Activated CD8-positive, alpha-beta memory T cell treated with anti-CD3 and anti-CD28 coated beads, Interleukin-2, amount 50 U/mL, for 4 hours (primary cell): ENCODE data around the gene GTSE1.
"Not testable (repeated sequence)": the region's sequence is repeated elsewhere in the genome, so short reads cannot be mapped to it uniquely, and the experiment has no call there.

Experiments
- DNase-seq: peaks from one replicate; pipeline ENCODE4 v3.0.0-alpha.2; 2020

Gene GTSE1

DNA sequence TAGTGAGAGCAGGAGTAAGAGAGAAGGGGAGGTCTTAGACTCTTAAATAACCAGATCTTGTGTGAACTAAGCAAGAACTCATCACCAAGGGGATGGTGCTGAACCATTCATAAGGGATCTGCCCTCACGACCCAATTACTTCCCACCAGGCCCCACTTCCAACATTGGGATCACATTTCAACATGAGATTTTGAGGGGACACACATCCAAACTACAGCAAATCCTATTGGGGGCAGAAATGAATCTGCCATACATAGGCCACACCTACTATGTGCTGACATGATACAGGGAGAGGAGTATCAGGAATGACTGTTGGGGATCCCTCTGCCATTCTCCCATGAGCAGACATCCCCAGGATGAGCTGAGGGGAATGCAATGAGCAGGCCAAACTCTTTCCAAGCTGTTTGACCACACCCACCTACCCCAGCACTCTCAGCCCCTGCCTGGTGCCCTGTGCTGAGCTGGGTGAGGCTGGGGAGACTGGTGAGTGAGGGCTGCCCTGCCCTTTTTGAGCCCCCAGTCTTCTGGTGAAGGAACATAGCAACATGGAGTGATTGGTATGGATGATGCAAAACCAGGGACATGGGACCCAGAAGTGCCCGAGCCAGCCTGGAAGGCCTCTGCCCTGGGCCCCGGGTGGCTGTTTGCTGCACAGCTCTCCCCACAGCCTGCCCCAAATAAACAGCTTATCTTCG, 1.2 kb upstream of the GTSE1 start:
- no peak for DNase-seq

DNA sequence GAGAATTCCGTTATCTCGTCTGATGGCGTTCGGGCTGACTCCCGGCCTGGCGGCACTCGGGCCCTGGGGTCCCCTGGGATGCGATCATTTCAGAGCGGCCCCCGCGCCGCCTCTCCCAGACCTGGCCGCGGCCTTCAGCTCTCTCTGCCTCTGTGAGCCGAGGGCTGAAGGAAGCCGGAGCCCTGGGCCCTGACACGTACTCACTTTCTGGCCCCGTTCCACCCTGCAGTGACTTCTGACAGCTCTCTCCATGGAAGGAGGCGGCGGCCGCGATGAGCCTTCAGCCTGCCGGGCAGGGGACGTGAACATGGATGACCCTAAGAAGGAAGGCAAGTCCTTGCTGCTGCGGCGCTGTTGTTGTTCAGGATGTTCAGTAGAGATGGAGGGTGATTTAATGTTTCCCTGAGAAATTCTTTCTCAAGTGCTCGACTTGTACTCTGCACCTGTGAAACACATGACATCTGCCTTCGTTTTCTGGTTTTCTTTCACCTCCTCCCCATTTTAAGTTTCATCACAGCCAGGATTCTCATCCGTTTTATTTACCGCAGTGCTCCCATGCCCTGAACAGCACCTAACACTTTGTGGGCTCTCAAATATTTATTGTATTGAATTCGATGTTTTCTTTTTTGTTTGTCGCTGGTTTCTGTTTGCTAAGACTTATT, 612 bp downstream of the GTSE1 start:
- DNase-seq: no peak

DNA sequence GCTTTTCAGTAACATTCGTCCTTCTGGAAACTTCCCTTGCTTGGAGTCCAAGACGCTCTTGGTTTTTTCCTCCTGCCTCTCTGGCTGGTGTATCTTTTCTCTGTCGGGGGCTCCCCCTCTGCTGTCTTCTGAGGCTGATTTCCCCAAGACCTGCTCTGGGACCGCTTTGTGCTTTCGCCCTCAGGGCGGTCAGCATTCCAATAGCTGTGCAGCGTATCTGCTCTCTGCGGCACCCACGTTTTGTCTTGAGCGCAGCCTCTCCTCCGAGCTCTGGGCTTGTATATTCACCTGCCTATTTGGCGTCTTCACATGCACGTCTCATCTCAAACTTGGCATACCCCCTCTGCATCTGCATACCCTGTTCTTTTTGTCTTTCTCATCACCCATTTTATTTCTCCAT, 2.4 kb downstream of the GTSE1 start:
- no peak for DNase-seq

DNA sequence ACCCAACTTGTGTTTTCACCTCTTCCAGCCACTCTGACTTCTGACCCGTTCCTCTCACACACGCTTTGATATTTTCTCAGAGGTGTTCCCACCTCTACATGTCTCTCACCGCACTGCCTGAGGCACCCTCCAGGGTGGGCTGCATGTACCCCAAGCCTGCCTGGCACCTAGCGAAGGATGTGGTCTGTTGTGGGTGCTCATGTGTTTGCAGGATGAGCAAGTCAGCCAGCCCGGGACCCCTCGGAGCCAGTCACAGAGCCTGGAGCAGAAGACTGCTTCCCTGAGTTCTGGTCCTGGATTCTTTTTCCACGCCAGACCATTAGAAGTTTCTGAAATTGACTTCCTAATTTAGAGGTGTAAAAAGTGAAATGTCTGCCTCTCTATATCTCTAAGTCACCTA, 3.8 kb downstream of the GTSE1 start:
- no peak for DNase-seq

DNA sequence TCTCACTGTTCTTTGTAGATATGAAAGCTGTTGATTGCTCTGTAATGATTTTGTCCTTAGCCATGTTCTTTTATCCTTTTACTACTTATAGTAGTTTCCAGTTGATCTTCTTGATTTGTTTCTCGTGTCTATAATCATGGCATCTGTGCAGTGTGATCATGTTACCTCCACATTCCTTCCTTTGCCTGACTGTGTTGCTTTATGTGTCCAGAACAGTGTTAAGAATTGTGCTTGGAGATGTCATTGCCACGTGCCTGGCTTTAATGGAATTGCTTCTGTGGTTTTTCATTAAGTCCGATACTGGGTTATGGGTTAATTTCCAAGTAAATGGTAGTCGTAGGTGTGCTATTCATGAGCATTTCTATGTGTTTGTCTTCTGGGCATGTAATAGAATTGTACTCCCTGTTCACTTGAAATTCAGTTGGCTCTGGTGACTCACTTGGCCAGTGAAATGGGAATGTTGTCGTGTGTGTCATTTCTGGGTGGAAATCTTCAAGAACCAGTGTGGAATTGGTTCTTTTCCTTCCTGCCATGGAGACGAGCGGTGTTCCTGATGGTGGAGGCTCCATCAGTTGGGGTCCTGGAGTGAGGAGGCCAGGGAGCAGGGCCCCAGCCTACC, 6.8 kb downstream of the GTSE1 start:
- DNase-seq: no peak

DNA sequence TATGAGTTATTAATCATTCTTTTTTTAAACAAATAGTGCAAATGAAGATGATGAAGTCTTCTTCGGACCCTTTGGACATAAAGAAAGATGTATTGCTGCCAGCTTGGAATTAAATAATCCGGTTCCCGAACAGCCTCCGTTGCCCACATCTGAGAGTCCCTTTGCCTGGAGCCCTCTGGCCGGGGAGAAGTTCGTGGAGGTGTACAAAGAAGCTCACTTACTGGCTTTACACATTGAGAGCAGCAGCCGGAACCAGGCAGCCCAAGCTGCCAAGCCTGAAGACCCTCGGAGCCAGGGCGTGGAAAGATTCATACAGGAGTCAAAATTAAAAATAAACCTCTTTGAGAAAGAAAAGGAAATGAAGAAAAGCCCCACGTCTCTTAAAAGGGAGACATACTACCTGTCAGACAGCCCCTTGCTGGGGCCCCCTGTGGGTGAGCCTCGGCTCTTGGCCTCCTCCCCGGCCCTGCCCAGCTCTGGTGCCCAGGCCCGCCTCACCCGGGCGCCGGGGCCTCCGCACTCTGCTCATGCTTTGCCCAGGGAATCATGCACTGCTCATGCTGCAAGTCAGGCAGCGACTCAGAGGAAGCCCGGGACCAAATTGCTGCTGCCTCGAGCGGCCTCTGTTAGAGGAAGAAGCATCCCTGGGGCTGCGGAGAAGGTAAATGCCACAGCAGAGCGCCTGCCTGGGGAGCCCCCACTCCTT, 11.8 kb downstream of the GTSE1 start:
- DNase-seq: no peak

DNA sequence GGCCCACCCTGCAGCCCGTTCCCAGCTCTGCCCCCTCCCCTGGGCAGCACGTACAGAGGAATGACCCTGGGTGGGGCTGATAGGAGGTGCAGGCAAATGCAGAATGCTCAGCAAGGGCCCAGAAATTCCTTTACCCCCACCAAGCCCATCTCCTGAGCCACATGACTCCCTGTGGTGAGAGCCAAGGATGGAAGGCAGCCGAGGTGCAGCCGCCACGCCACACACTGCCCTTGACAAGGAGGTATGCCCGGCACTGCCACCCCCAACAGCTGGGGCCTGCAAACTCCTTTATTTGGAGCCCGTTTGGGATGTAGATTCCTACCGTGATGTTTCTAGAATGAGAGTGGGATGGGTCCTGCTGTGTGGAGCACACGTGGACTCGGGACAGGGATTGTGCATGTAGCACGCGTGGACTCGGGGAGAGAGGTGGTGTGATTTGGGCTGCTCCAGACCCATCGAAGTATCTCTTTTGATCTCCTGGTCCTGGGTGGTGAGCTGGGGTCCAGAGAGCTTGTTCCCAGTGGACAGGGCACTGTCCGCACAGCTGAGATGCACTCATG, 12.9 kb downstream of the GTSE1 start:
- no peak for DNase-seq

DNA sequence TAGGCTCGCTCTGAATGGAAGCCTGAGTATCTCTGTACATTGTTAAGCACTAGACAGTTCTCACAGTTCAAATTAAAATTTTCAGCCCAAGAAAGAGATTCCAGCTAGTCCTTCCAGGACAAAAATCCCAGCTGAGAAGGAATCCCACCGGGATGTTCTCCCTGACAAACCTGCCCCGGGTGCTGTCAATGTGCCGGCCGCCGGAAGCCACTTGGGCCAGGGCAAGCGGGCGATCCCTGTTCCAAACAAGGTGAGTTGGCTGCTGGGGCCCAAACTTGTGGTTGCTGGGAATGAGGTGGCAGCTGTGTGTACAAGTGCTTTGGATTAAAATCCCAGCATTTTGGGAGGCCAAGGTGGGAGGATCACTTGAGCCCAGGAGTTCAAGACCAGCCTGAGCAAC, 15.4 kb downstream of the GTSE1 start:
- no peak for DNase-seq

DNA sequence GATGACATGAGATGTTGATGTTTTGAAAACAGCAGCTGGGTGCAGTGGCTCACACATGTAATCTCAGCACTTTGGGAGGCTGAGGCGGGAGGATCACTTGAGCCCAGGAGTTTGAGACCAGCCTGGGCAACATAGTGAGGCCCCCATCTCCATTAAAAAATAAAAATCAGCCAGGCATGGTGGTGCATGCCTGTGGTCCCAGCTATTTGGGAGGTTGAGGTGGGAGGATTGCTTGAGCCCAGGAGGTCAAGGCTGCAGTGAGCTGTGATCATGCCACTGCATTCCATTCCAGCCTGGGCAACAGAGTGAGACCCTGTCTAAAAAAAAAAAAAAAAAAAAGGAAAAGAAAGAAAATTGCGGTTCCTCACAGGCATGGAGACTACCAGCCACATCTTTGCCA, 16.2 kb downstream of the GTSE1 start:
- not testable (repeated sequence) for DNase-seq

DNA sequence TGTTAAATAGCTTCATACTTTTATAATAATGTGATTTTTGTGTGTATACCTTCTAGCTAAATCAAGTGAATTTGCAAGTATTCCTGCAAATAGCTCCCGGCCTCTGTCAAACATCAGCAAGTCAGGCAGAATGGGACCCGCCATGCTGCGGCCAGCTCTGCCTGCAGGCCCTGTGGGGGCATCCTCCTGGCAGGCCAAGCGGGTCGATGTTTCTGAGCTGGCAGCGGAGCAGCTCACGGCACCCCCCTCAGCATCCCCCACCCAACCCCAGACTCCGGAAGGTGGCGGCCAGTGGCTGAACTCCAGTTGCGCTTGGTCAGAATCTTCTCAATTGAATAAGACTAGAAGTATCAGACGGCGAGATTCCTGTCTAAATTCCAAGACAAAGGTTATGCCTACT, 19.3 kb downstream of the GTSE1 start:
- DNase-seq: no peak

DNA sequence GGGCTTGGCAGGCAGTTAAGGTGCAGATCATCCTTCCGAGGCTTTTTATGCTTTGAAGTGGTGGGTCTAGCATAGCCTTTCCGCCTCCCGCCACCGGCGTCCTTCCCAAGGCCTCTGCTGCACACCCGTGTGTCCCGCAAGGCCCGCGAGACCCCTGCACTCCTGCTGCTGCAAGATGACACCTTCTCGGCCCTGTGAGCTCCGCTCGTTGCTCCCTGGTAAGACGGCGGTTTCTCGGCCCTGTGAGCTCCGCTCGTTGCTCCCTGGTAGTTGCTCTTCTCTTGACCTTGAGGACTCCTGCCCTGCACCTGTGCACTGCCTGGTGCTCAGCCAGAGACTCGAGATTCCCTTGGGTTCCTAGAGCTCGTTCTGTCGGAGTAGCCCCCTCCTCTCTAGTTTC, 21.0 kb downstream of the GTSE1 start:
- no peak for DNase-seq

DNA sequence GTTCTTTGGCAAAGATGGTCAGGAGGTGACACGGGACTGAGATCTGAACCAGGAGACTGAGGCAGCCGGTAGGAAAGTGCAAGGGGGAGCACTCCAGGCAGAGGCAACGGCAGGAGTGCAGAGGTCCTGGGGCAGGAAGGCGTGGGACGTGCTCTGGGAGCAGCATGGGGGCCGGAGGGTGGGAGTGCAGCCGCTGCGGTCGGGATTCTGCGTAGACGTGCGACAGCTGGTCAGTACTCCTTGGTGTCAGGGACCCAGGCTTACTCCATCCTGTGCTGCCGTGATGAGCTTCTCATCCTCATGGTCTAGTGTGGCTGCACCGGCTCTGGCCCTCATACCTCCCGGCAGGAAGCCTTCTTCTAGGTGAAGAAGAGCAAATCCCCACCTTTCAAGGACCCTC, 21.9 kb downstream of the GTSE1 start:
- DNase-seq: no peak

DNA sequence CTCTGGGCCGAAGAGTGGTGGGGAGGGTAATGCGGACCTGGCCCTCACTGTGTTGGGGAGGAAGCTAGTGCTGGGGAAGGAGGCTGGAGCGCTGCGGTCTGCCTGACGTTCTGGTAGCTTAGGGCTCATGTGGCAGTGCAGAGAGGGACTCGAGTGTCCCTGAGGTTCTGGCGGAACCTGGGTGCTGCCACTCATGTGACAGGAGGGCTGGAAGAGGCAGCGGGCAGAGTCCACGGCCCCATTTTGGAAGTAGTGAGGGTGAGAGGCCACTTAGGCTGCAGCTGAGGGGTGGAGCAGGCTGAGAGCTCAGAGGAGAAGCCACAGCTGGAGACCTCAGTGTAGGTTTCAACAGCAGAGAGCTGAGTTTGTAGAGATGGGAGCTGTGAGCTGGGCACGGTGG, 22.6 kb downstream of the GTSE1 start:
- DNase-seq: no peak

DNA sequence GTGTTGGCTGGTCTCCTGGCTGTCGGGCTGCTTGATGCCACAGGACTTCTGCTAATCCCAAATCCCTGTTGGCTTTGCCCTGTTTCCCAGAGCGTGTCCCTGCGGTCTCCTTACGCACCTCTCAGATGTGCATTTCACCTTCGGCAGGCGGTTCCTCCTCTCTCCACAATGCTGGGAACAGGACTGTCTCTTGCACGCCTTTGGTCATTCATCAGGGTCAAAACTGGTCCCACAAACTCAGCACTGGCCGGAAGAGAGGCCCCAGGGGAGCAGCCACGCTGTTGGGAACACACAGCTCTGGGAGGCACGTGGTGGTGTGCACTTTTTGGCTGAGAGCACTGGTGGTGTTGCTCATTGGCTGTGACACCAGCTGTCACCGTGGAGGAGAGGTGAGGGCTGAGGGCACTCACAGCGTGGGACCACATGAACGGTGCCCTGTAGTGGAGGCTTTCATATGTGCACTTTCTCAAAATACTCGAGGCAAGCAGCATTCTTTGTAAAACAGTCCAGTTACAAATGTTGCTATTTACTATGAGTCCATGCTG, 23.6 kb downstream of the GTSE1 start:
- DNase-seq: no peak

DNA sequence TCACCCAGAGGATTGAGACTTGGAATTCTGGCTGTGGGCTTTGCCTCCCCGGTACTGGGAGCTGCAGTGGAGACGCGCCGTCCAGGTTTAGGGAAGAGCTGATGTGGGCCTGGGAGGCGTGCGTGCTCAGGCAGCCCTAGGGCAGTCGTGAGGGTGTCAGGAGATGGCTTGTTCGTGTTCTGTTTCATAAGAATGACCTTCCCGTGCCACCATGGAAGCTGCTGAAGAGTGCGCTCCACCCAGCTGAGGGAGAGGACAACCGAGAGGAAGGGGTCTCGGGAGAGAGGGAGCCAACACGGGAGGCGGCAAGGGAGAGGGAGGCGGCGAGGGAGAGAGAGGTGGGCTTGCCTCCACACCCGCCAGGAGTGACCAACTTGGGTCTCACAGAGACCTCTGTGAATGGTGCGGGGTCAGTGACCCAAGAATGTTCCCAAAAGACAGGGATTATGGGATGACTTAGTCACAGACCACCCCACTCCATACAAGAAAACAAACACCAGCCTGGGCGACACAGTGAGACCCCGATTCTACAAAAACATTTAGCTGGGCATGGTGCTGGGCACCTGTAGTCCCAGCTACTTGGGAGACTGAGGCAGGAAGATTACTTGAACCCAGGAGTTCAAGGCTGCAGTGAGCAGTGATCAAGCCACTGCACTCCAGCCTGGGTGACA, 24.2 kb downstream of the GTSE1 start:
- no peak for DNase-seq

DNA sequence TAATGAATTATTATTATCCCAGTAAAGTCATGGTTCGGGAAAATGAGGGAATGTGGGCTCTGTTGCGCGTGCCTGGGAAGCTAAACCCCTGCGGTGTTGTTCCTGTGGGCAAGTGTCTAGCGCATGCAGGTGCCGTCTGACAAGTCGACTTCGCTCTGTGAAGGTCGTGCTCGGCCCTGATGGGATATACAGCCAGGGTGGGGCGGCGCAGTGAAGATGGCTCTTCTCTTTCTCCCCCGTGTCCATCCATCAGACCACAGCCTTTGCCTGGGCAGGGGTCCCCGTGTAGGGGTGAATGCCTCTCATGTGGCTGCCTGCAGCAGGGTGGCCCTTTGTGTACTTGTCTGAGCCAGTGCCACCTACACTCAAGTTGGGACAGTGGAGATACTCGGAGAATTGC, 26.0 kb downstream of the GTSE1 start:
- DNase-seq: no peak

DNA sequence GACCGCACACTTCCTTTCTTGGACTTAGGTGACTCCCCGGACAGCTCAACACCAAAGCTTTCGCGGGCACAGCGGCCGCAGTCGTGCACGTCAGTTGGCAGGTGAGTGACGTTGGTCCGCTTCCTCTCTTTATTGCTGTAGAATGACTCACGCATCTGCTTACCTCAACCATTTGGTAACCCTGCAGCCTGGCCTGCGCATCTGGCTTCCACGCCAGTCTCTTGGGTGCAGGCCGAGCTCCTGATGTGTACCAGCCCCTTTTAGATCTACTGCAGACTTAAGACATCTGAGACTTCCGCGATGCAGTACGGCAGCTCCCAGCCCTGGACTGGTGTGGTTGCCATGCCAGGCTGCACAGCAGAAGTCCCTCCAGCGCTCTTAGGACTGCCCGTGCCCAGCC, 26.5 kb downstream of the GTSE1 start:
- DNase-seq: no peak

DNA sequence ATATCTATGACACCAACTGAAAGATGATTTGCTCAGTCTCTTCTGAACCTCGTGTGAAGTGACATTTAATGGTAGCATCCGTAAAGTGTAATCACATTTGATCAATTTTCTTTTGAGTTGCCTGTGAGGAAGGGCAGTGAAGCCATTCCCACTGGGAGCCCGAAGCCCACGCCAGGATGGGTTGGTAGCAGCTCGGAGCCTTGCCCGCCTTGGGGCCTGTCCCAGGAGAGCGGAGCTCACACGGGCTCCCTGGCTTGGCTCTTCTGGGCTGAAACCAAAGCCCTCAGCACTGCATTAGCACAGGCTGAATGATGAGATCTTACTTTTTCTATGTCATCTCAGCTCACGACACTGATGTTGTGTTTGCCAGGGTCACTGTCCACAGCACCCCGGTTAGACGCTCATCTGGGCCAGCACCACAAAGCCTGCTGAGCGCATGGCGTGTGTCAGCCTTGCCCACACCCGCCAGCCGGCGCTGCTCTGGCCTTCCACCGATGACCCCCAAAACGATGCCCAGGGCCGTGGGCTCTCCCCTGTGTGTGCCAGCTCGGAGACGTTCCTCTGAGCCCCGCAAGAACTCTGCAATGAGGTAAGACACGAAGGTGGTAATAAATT, 29.5 kb downstream of the GTSE1 start:
- no peak for DNase-seq

DNA sequence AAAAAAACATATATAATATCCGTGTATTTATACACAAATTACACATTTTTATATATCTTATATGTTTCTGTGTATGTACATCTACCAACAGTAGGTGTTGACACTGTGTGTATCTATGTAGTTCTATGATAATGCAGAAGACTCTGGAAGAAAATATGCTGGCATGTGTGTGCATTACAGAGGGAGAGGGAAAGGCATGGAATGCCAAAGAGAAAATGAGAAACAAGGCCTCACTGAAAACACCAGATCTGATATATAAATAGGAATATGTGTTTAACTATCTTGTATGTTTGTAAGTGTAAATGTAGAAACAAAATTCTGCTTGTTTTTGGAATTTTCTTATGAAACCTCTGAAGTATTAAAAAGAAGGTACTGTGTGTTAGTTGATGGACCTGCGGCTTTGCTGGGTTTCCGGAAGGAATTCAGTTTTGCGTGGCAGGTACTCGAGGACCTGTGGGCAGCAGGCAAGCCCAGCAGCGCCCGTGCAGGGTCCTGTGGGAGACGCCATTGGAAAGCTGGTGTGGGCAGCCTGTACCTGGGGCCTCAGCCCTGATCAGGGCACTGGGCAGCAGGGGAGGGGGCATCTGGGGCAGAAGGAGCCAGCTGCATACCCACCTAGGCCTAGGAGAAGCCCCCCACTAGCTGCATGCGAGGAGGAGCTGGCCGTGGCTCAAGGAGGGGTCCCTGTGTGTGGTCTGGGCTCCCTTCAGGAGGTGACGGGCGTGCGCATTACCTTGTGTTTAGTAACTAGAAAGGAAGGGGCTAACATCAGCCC, 31.2 kb downstream of the GTSE1 start:
- DNase-seq: no peak

DNA sequence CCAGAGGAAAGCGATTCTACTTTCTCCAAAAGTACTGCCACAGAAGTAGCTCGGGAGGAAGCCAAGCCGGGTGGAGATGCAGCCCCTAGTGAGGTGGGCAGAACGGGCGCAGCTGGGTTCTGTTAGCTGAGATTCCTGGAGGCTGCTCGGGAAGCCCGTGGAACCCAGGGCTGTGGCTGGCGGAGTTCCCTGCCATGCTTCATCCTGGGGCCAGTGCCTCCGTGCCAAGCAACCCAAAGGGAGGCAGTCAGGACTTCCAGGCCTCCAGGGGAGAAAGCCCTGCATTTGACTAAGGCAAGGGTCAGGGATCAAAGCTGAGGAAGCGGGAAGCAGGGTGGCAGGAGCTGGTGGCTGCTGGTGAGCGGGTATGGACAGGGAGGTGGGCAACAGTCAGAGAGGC, 32.1 kb downstream of the GTSE1 start:
- DNase-seq: no peak

DNA sequence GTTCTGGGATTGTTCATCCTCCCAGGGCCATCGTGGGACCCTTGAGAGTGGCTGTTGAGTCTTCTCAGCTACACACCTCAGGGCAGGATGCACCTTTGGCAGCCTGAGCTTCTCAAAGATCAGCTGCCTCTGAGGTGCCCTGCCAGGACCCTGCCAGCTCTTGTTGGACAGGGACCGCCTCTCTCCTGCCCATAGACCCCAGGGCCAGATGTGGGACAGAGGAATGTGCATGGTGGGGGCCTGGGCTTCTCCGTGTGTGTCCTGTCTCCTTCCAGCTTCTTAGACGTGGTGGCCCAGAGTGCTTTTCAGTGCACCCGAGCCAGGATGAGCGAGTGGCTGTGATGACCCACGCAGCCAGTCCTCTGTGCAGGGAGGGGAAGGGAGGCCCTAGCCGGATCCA, 32.9 kb downstream of the GTSE1 start:
- no peak for DNase-seq
